H1 (cell line): ENCODE data around the gene DHRS13. TPM values are rescaled to one million over a fixed set of nuclear protein-coding genes. Genes with fewer than 3 reads are reported as not detected.

Experiments used
- CTCF ChIA-PET: fragments of 300-600 bp; sonication (Branson Sonifier 250); formaldehyde crosslinking; loops from one replicate; lab custom pipeline; 2021; ENCODE audit not compliant: partially characterized antibody; lab: Charles Lee
- POLR2A ChIA-PET: fragments of 300-600 bp; sonication (Branson Sonifier 250); formaldehyde crosslinking; loops from one replicate; lab custom pipeline; 2021; ENCODE audit warnings: inconsistent platforms; ENCODE audit not compliant: partially characterized antibody; lab: Charles Lee
- DNase-seq, 2 experiments: peaks; one replicate each; pipeline versions ENCODE4 v3.0.0 to v3.0.0-alpha.2; 2010 to 2022; ENCODE audit warnings: low spot score in 2 of 2, low read depth in 1 of 2, mixed read lengths in 1 of 2
- FAIRE-seq: peaks from 2 replicates; lab custom pipeline; 2011; peaks lifted over from hg19 to GRCh38; lab: Jason Lieb, UNC
- H2AFZ ChIP-seq: 2 replicates; pipeline ENCODE4 v1.8.1; 2012; ENCODE audit warnings: low read length, inconsistent platforms
- H2AK5ac ChIP-seq: 2 replicates; pipeline ENCODE4 v1.6.1; 2013; ENCODE audit warnings: low read depth, low read length
- H2BK120ac ChIP-seq: replicated peaks from 2 replicates; pipeline ENCODE3; 2013; ENCODE audit warnings: low read depth, low read length, inconsistent platforms
- H2BK12ac ChIP-seq: 2 replicates; pipeline ENCODE4 v1.6.1; 2013; ENCODE audit warnings: low read depth, low read length
- H2BK15ac ChIP-seq: 2 replicates; pipeline ENCODE4 v1.6.1; 2013; ENCODE audit warnings: low read length
- H2BK20ac ChIP-seq: 2 replicates; pipeline ENCODE4 v1.6.1; 2013; ENCODE audit warnings: low read length
- H2BK5ac ChIP-seq: 2 replicates; pipeline ENCODE4 v1.6.1; 2013; ENCODE audit warnings: low read depth, low read length
- H3K14ac ChIP-seq: 2 replicates; pipeline ENCODE4 v1.6.1; 2013; ENCODE audit warnings: inconsistent platforms; ENCODE audit not compliant: insufficient read length
- H3K18ac ChIP-seq: 2 replicates; pipeline ENCODE4 v1.6.1; 2013; ENCODE audit warnings: low read length; ENCODE audit errors: extremely low read depth
- H3K23ac ChIP-seq: 2 replicates; pipeline ENCODE4 v1.6.1; 2013; ENCODE audit warnings: inconsistent platforms; ENCODE audit not compliant: insufficient read length
- H3K23me2 ChIP-seq: 2 replicates; pipeline ENCODE4 v1.6.1; 2013; ENCODE audit warnings: low read depth, low read length
- H3K27ac ChIP-seq: 2 replicates; pipeline ENCODE4 v1.6.1; 2011; ENCODE audit warnings: low read depth, low read length, inconsistent platforms
- H3K27me3 ChIP-seq, 4 experiments: replicated peaks in 1 of 4; 1 replicate in 1 of 4; 2 replicates in 3 of 4; pipeline versions ENCODE4 v1.6.1 to v1.8.1; 2011 to 2013; ENCODE audit warnings: low read length in 3 of 4, mild to moderate bottlenecking in 3 of 4, inconsistent platforms in 2 of 4, mixed read lengths in 2 of 4, moderate library complexity in 1 of 4; ENCODE audit not compliant: control insufficient read depth in 3 of 4, insufficient read depth in 3 of 4; ENCODE audit errors: extremely low read depth in 1 of 4
- H3K36me3 ChIP-seq, 4 experiments: 2 replicates each; pipeline versions ENCODE4 v1.6.1 to v1.8.1; 2011 to 2013; ENCODE audit warnings: mild to moderate bottlenecking in 4 of 4, low read length in 3 of 4, moderate library complexity in 2 of 4, control low read depth in 1 of 4, inconsistent platforms in 1 of 4; ENCODE audit not compliant: insufficient read depth in 4 of 4, control insufficient read depth in 2 of 4
- H3K4ac ChIP-seq: replicated peaks from 2 replicates; pipeline ENCODE3; 2013; ENCODE audit warnings: low read length, low read depth, mixed read lengths, inconsistent platforms; ENCODE audit not compliant: insufficient read length
- H3K4me1 ChIP-seq, 4 experiments: replicated peaks in 1 of 4; 1 replicate in 1 of 4; 2 replicates in 3 of 4; pipeline versions ENCODE4 v1.6.1 to v1.8.1; 2011 to 2013; ENCODE audit warnings: low read length in 3 of 4, inconsistent platforms in 2 of 4, mixed read lengths in 1 of 4; ENCODE audit not compliant: insufficient read depth in 4 of 4, control insufficient read depth in 3 of 4
- H3K4me2 ChIP-seq, 2 experiments: 2 replicates each; pipeline versions ENCODE4 v1.6.1 to v1.8.1; 2011 to 2013; ENCODE audit warnings: low read depth in 2 of 2, low read length in 2 of 2, control low read depth in 1 of 2, inconsistent platforms in 1 of 2, mild to moderate bottlenecking in 1 of 2; ENCODE audit not compliant: insufficient read depth in 1 of 2
- H3K4me3 ChIP-seq, 4 experiments: fragments of 200-600, 300-600 bp in 1 of 4; sonication (generic), shearing (Covaris generic), sonication (Bioruptor Twin) in 1 of 4; 2 replicates each; pipeline versions ENCODE4 v1.5.1 to v1.8.1; 2011 to 2016; ENCODE audit warnings: low read length in 4 of 4, low read depth in 3 of 4, control low read depth in 2 of 4, inconsistent platforms in 2 of 4, mild to moderate bottlenecking in 2 of 4, mixed read lengths in 1 of 4, moderate library complexity in 1 of 4; ENCODE audit not compliant: insufficient read depth in 2 of 4; ENCODE audit errors: extremely low read depth in 1 of 4
- H3K56ac ChIP-seq: replicated peaks from 2 replicates; pipeline ENCODE3; 2013; ENCODE audit warnings: low read depth, mild to moderate bottlenecking, mixed read lengths, low read length, inconsistent platforms; ENCODE audit not compliant: insufficient read length
- H3K79me1 ChIP-seq: 2 replicates; pipeline ENCODE4 v1.6.1; 2013; ENCODE audit warnings: low read depth, low read length, control low read depth
- H3K79me2 ChIP-seq, 2 experiments: 2 replicates each; pipeline versions ENCODE4 v1.6.1 to v1.8.1; 2012 to 2013; ENCODE audit warnings: low read length in 2 of 2, mild to moderate bottlenecking in 2 of 2, inconsistent platforms in 1 of 2; ENCODE audit not compliant: insufficient read depth in 2 of 2, control insufficient read depth in 1 of 2
- H3K9ac ChIP-seq, 4 experiments: replicated peaks in 1 of 4; 1 replicate in 1 of 4; 2 replicates in 3 of 4; pipeline versions ENCODE4 v1.6.1 to v1.8.1; 2011 to 2013; ENCODE audit warnings: low read depth in 3 of 4, low read length in 3 of 4, control low read depth in 2 of 4, mild to moderate bottlenecking in 2 of 4, moderate library complexity in 2 of 4, inconsistent platforms in 1 of 4; ENCODE audit errors: extremely low read depth in 1 of 4
- H3K9me3 ChIP-seq, 2 experiments: 2 replicates each; pipeline versions ENCODE4 v1.6.1 to v1.8.1; 2012 to 2013; ENCODE audit warnings: mild to moderate bottlenecking in 2 of 2, moderate library complexity in 2 of 2, control low read depth in 1 of 2, inconsistent platforms in 1 of 2, low read depth in 1 of 2, low read length in 1 of 2, mixed read lengths in 1 of 2; ENCODE audit not compliant: insufficient read depth in 2 of 2
- H4K20me1 ChIP-seq, 2 experiments: replicated peaks in 1 of 2; 2 replicates each; pipeline versions ENCODE3 to v1.8.1; 2011 to 2013; ENCODE audit warnings: inconsistent platforms in 2 of 2, low read length in 2 of 2, mild to moderate bottlenecking in 1 of 2; ENCODE audit not compliant: insufficient read depth in 2 of 2, control insufficient read depth in 1 of 2
- H4K5ac ChIP-seq: 2 replicates; pipeline ENCODE4 v1.6.1; 2013; ENCODE audit warnings: low read length, low read depth, mixed read lengths, inconsistent platforms; ENCODE audit not compliant: insufficient read length
- H4K8ac ChIP-seq: 2 replicates; pipeline ENCODE4 v1.8.0; 2013; ENCODE audit warnings: mild to moderate bottlenecking, moderate library complexity, low read length, inconsistent platforms; ENCODE audit not compliant: insufficient read depth; ENCODE audit errors: extremely low read depth
- H4K91ac ChIP-seq: replicated peaks from 2 replicates; pipeline ENCODE3; 2013; ENCODE audit warnings: low read length, mixed read lengths, inconsistent platforms; ENCODE audit not compliant: insufficient read length
- BCL11A ChIP-seq, 2 experiments: IDR thresholded peaks; one replicate each; pipeline ENCODE4 v1.6.1; 2011; ENCODE audit warnings: low read depth in 2 of 2, low read length in 2 of 2, mild to moderate bottlenecking in 2 of 2
- GABPA ChIP-seq: IDR thresholded peaks from 2 replicates; pipeline ENCODE4 v1.6.1; 2011; ENCODE audit warnings: mild to moderate bottlenecking, low read length, moderate library complexity, borderline replicate concordance; ENCODE audit not compliant: insufficient read depth
- GTF2F1 ChIP-seq: IDR thresholded peaks from 2 replicates; pipeline ENCODE4 v1.6.1; 2012; ENCODE audit warnings: low read depth, low read length, improper control_type of control experiment, borderline replicate concordance
- MAFK ChIP-seq: IDR thresholded peaks from 2 replicates; pipeline ENCODE4 v1.6.1; 2012; ENCODE audit warnings: low read depth, mild to moderate bottlenecking, improper control_type of control experiment, low read length
- SIX5 ChIP-seq: IDR thresholded peaks from 2 replicates; pipeline ENCODE4 v1.6.1; 2011; ENCODE audit warnings: mild to moderate bottlenecking, low read depth, low read length
- SRF ChIP-seq: IDR thresholded peaks from 2 replicates; pipeline ENCODE4 v1.6.1; 2011; ENCODE audit warnings: mild to moderate bottlenecking, low read depth, low read length, moderate library complexity
- SUZ12 ChIP-seq: fragments of 200-600 bp; sonication (generic); IDR thresholded peaks from 2 replicates; pipeline ENCODE4 v1.6.1; 2012; ENCODE audit warnings: mild to moderate bottlenecking, inconsistent platforms, low read length, moderate library complexity, mixed read lengths
- YY1 ChIP-seq: IDR thresholded peaks from 2 replicates; pipeline ENCODE4 v1.6.1; 2011; ENCODE audit warnings: low read depth, mild to moderate bottlenecking, low read length
- WGBS, 2 experiments: shearing (Covaris generic) in 1 of 2; methylation state at CpG; one replicate each; pipeline versions ENCODE4 v1.1.6 to v1.1.7; 2013 to 2015; ENCODE audit warnings: low lambda C conversion rate in 2 of 2, mixed read lengths in 2 of 2, inconsistent platforms in 1 of 2, low coverage in 1 of 2, missing lambda C conversion rate in 1 of 2; ENCODE audit not compliant: insufficient replicate concordance in 2 of 2, insufficient coverage in 1 of 2, insufficient read length in 1 of 2; ENCODE audit errors: extremely low coverage in 1 of 2, missing lambda C conversion rate in 1 of 2; 5-methylcytosine and 5-hydroxymethylcytosine counted together
- polyA plus RNA-seq, 7 experiments: library from polyadenylated mRNA; depleted of rRNA in 3 of 7; stranded (reverse) in 5 of 7; unstranded in 2 of 7; fragments of >200 nt in 5 of 7; fragments of 200-250 nt in 2 of 7; gene quantifications; 1 replicate in 5 of 7; 2 replicates in 1 of 7; 4 replicates in 1 of 7; pipeline versions ENCODE4 v1.2.1 to v1.2.3, GENCODE V29; 2011 to 2013; ENCODE audit warnings: missing spikeins in 2 of 7, mixed read lengths in 2 of 7
- total RNA-seq: library from RNA; stranded (reverse); fragmentation: NEBNext Ultra II Directional; extraction: Animal tissue kit (Norgen Biotek cat#: 25700); gene quantifications from 2 replicates; pipeline ENCODE4 v1.2.1, GENCODE V29; 2021
- TF ChIP-seq, protein P1 (sequence below): IDR thresholded peaks from 2 replicates; pipeline ENCODE4 v1.6.1; 2011; ENCODE audit warnings: low read depth, mild to moderate bottlenecking, low read length; ENCODE audit not compliant: insufficient read depth

The DHRS13 gene
- total and polyA plus RNA-seq, 2 of the 8 experiments (the other 6 are each of a cell fraction or from before 2014, with no cell fraction given), result 23.7 to 30.0 TPM

- Histone ChIP-seq H2BK120ac (no peak overlapping the region), H3K18ac (no peak overlapping the region), H3K56ac (no peak overlapping the region), H3K14ac (no peak overlapping the region), H2AK5ac (no peak overlapping the region), H4K8ac (no peak overlapping the region), H3K79me2 (0 out of 4 replicates have a peak, but pooled peaks cover 0 to 2% of the 10 kb centered on the region in 2 experiments), H3K79me1 (no peaks in the 10 kb centered on the region), H3K23me2 (no peaks in the 10 kb centered on the region), H4K91ac (no peak overlapping the region), H2AFZ (no peak overlapping the region), H2BK12ac (no peak overlapping the region), H3K27ac (no peak overlapping the region), H3K4me1 (no peaks in the 10 kb centered on the region), H3K27me3 (no peaks in the 10 kb centered on the region), H4K20me1 (peaks cover 2 to 9% of the 10 kb centered on the region in 2 experiments), H3K4me2 (no peak overlapping the region), H2BK5ac (no peak overlapping the region), H2BK20ac (no peak overlapping the region), H3K36me3 (peaks cover 31 to 86% (median 79%) of the 10 kb centered on the region in 4 experiments), H4K5ac (no peak overlapping the region), H3K9me3 (no peaks in the 10 kb centered on the region), H3K9ac (no peak overlapping the region), H3K4me3 (no peak overlapping the region), H3K4ac (no peak overlapping the region), H3K23ac (no peak overlapping the region), H2BK15ac (no peak overlapping the region)
- ChIA-PET CTCF (interaction anchor here (0.6 to 16.4 kb wide), 9 partner anchors 8 to 373 kb away, joined by 3 to 123 read pairs (median 5); partner anchors contain the start of genes DHRS13 and TLCD1), POLR2A (interaction anchor here (0.6 to 2.4 kb wide), 10 partner anchors 9 to 198 kb away, joined by 3 to 7 read pairs (median 3); partner anchors contain the start of gene RPL23A)
- FAIRE-seq, result no peak
- TF ChIP-seq GTF2F1 (no peak), BCL11A (IDR thresholded peaks at IDR 0.05; ENCODE audit: low read depth in 2 of 2, low read length in 2 of 2) (no peak), SUZ12 (no peak), SIX5 (no peak), MAFK (no peak), GABPA (no peak), SRF (no peak), YY1 (no peak)
- TF ChIP-seq, protein P1, sequence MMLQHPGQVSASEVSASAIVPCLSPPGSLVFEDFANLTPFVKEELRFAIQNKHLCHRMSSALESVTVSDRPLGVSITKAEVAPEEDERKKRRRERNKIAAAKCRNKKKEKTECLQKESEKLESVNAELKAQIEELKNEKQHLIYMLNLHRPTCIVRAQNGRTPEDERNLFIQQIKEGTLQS, result no peak
- WGBS, 2 experiments, result 85% methylated on average over 2 of the region's 2 CpGs; no CpG with 5 or more reads in 1 of the 2 experiments
- no peak for DNase-seq
Measured at GRCh38 chr17:28918295-28918694, 15.4 kb upstream of the DHRS13 start.
